CD1c-positive myeloid dendritic cell (primary cell): Measurements from ENCODE around the gene NUMBL.
"Not testable (repeated sequence)": the region's sequence is repeated elsewhere in the genome, so short reads cannot be mapped to it uniquely, and the experiment has no call there.

Experiments
- DNase-seq: peaks from one replicate; pipeline ENCODE4 v3.0.0-alpha.2; 2016; ENCODE audit errors: extremely low spot score

NUMBL gene

GRCh38 chr19:40663695-40664692 is 26.5 kb downstream of the NUMBL start:
- peak; percentile 84 for DNase-seq

DNA sequence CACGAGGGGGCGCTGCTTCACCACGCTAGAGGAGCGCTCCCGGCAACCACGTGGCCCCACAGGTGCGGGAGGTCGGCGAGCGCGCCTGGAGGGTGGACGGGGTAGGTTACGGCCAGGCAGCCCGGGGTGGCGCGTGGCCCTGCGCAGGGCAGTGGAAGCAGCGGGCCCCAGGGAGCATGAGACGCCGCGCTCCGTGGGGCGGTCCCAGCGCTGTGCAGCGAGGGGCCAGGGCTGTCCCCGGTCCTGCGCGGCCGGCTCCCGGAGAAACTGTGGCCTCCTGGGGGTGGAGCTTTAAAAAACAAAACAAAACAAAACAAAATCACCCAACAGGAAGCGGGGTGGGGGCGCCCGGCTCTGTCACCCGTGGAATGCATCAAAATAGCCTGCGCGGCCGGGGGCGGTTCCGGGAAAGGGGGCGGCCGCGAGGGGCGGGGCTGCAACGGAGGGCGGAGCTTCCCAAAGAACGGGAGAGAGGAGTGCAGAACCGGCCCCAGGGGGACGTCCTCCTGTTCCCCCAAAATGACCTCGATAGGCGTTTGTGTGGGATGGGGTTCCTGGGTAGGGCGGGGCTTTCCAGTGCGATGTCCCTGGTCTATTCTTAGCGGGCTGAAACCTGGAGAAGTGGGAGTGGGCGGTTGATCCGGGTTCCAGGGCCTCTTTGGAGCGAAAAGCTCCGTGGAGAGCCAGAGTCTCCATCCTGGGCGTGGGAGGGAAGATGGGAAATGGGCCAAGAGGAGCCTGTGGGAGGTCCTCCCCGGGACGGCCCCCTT is 27.3 kb downstream of the NUMBL start:
- peak; percentile 94 for DNase-seq

DNA sequence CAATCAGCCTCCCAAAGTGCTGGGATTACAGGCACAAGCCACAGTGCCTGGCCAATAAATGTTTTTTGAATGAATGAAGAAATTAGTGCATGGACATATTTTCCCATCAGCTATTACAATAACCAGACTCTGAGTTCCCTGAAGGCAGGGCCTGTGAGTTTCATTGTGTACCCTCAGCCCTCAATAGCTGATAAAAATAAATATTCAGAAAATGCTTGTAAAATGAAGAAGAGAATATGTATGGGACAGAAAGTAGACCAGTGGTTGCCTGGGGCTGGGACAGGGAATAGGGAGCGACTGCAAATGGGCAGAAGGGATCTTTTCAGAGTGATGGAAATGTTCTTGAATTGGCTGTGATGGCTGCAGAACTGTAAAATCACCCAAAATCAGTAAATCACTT is 28.8 kb downstream of the NUMBL start:
- DNase-seq = no peak

DNA sequence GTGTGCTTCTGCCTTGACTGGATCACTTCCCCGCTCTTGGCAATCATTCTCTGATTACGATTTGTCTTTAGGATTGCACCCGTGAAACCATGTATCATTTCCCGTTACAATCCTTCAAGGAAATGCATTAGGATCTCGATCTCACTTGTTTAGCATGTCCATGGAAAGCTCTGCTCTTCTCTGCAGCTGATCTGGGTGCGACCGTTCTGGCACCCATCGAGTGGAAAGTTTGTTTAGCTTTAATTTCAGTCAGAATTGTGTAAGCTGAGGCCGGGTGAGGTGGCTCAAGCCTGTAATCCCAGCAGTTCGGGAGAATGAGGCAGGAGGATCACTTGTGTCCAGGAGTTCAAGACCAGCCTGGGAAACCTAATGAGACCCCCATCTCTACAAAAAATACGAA is 30.9 kb downstream of the NUMBL start:
- DNase-seq = no peak

- DNase-seq = no peak
These were observed 31.3 kb downstream of the NUMBL start for GRCh38 chr19:40659116-40659515.

DNA sequence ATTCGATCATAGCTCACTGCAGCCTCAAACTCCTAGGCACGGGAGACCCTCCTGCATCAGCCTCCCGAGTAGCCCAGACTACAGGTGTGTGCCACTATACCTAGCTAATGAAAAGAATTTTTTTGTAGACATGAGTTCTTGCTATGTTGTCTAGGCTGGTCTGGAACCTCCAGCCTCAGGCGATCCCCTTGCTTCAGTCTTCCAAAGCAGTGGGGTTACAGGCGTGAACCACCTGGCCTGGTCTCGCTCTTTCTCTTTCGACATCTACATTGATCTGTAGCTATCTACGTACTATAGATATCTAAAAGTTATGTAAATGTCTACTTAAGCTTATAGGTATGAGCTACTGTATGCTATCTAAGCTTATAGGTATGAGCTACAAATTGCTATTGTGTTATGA is 32.4 kb downstream of the NUMBL start:
- no peak for DNase-seq

GRCh38 chr19:40655684-40656083 is 34.8 kb downstream of the NUMBL start:
- not testable (repeated sequence) for DNase-seq

GRCh38 chr19:40652303-40652702 is 38.1 kb downstream of the NUMBL start:
- DNase-seq = not testable (repeated sequence)

- DNase-seq = no peak
These were observed 39.6 kb downstream of the NUMBL start for GRCh38 chr19:40650749-40651305.

- DNase-seq = not testable (repeated sequence)
These were observed 40.4 kb downstream of the NUMBL start for GRCh38 chr19:40649903-40650675.

DNA sequence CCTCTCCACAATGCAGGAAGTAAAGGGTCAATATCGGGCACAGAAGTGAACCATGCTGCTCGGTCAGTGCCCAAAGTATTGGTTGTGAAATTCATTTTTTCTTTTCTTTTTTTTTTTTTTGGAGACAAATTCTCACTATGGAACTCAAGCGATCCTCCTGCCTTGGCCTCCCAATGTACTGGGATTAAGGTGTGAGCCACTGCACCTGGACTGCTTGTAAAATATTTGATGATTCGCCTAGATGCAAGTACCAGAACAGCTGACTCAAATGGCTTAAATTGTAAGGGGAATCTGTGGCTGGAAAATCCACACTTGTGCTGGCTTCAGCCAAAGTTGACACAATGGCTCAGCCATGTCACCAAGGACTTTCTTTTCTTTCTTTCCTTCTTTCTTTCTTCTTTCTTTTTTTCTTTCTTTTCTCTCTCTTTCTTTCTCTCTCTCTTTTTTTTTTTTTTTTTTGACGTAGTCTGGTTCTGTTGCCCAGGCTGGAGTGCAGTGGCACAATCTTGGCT is 43.7 kb downstream of the NUMBL start:
- DNase-seq = no peak

GRCh38 chr19:40642757-40643305 is 47.6 kb downstream of the NUMBL start:
- no peak for DNase-seq

- DNase-seq = no peak
These were observed 48.3 kb downstream of the NUMBL start for GRCh38 chr19:40642051-40642706.

DNA sequence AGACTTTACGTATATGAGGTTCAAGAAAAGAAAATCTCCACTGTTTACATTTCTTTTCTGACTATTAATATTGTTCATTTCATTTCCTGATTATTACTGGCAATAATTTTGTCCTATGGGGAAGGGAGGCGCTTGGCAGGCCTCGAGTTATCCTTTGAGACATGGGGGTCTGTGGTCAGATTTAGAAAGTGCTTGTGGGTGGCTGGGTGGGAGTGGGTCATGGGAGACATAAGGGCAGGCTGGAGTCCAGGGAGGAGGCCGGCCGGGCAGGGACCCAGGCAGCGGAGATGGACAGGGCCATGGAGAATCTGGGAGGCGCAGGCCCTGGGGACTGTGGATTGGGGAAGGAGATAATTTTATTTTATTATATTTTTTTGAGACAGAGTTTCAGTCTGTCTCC is 49.2 kb downstream of the NUMBL start:
- no peak for DNase-seq

- no peak for DNase-seq
These were observed 49.7 kb downstream of the NUMBL start for GRCh38 chr19:40640744-40641143.

- no peak for DNase-seq
These were observed 50.8 kb downstream of the NUMBL start for GRCh38 chr19:40639638-40639982.

- no peak for DNase-seq
These were observed 52.1 kb downstream of the NUMBL start for GRCh38 chr19:40638327-40638726.

DNA sequence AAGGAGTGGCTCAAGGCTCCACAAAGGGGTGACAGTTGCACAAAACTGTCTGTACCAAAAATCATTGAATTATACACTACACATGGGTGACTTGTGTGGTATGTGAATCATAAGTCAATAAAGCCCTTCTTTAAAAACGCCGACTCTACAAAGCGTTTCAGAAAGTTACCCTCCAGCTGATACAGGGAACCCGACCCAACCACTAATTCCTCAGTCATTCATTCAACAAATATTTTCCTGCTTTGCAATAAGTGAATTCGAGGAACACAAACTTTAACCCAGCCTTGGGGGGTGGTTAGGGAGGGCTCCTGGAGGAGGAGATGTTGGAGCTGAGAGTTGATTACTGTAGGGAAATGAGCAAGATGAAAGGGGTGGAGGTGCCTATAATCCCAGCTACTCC is 57.2 kb downstream of the NUMBL start:
- DNase-seq = no peak

GRCh38 chr19:40632311-40633036 is 58.0 kb downstream of the NUMBL start:
- DNase-seq = no peak

- no peak for DNase-seq
These were observed 59.8 kb downstream of the NUMBL start for GRCh38 chr19:40630571-40631160.
